Astrocyte (in vitro differentiated cells and primary cell): Measurements from ENCODE around the gene C1orf232. TPM values are rescaled to one million over a fixed set of nuclear protein-coding genes. Genes with fewer than 3 reads are reported as not detected.

Experiments used
- DNase-seq: peaks from one replicate; pipeline ENCODE4 v3.0.0-alpha.2; 2010; ENCODE audit warnings: low read depth
- FAIRE-seq: peaks from 2 replicates; lab custom pipeline; 2011; peaks lifted over from hg19 to GRCh38; lab: Jason Lieb, UNC
- H2AFZ ChIP-seq: 2 replicates; pipeline ENCODE4 v1.6.0; 2012; ENCODE audit warnings: low read depth, low read length, inconsistent platforms
- H3K27ac ChIP-seq: 2 replicates; pipeline ENCODE4 v1.5.1; 2011; ENCODE audit warnings: low read depth, low read length, inconsistent platforms
- H3K27me3 ChIP-seq: 2 replicates; pipeline ENCODE4 v1.6.0; 2011; ENCODE audit warnings: low read length, inconsistent platforms; ENCODE audit not compliant: insufficient read depth
- H3K36me3 ChIP-seq: 2 replicates; pipeline ENCODE4 v1.5.1; 2011; ENCODE audit warnings: low read length, inconsistent platforms; ENCODE audit not compliant: insufficient read depth
- H3K4me1 ChIP-seq: 2 replicates; pipeline ENCODE4 v1.5.1; 2011; ENCODE audit warnings: low read length, inconsistent platforms; ENCODE audit not compliant: insufficient read depth
- H3K4me2 ChIP-seq: 2 replicates; pipeline ENCODE4 v1.6.0; 2012; ENCODE audit warnings: low read length, inconsistent platforms
- H3K4me3 ChIP-seq: 2 replicates; pipeline ENCODE4 v1.5.1; 2011; ENCODE audit warnings: low read depth, mild to moderate bottlenecking, low read length, inconsistent platforms; ENCODE audit not compliant: insufficient read depth
- H3K79me2 ChIP-seq: 2 replicates; pipeline ENCODE4 v1.6.0; 2012; ENCODE audit warnings: mild to moderate bottlenecking, low read length, inconsistent platforms; ENCODE audit not compliant: insufficient read depth
- H3K9ac ChIP-seq: 2 replicates; pipeline ENCODE4 v1.6.0; 2012; ENCODE audit warnings: mild to moderate bottlenecking, low read length, inconsistent platforms
- H3K9me3 ChIP-seq: 2 replicates; pipeline ENCODE4 v1.5.1; 2012; ENCODE audit warnings: low read depth, mild to moderate bottlenecking, low read length, inconsistent platforms; ENCODE audit not compliant: insufficient read depth
- H4K20me1 ChIP-seq: 2 replicates; pipeline ENCODE4 v1.6.0; 2012; ENCODE audit warnings: low read length, inconsistent platforms; ENCODE audit not compliant: insufficient read depth
- H3K27ac Mint-ChIP-seq: one replicate; pipeline ENCODE4 v1.8.0; 2021; ENCODE audit warnings: mild to moderate bottlenecking, mixed read lengths; ENCODE audit not compliant: unreplicated experiment
- H3K27me3 Mint-ChIP-seq: one replicate; pipeline ENCODE4 v1.8.0; 2021; ENCODE audit warnings: low read depth, mixed read lengths; ENCODE audit not compliant: unreplicated experiment
- H3K36me3 Mint-ChIP-seq: one replicate; pipeline ENCODE4 v1.8.0; 2021; ENCODE audit warnings: low read depth, mixed read lengths; ENCODE audit not compliant: unreplicated experiment
- H3K4me1 Mint-ChIP-seq: one replicate; pipeline ENCODE4 v1.8.0; 2021; ENCODE audit warnings: low read depth, mixed read lengths; ENCODE audit not compliant: unreplicated experiment
- H3K4me3 Mint-ChIP-seq: one replicate; pipeline ENCODE4 v1.8.0; 2021; ENCODE audit warnings: mild to moderate bottlenecking, moderate library complexity, mixed read lengths; ENCODE audit not compliant: unreplicated experiment
- H3K9me3 Mint-ChIP-seq: one replicate; pipeline ENCODE4 v1.8.0; 2021; ENCODE audit warnings: mild to moderate bottlenecking, mixed read lengths; ENCODE audit not compliant: unreplicated experiment
- CTCF ChIP-seq: IDR thresholded peaks from 2 replicates; pipeline ENCODE4 v1.5.1; 2011; ENCODE audit warnings: low read depth, mild to moderate bottlenecking, inconsistent platforms, low read length, moderate library complexity; ENCODE audit not compliant: insufficient read depth
- EZH2 ChIP-seq: IDR thresholded peaks from 2 replicates; pipeline ENCODE4 v1.6.1; 2012; ENCODE audit warnings: mild to moderate bottlenecking, low read length, inconsistent platforms; ENCODE audit not compliant: insufficient read depth
- total RNA-seq: library from RNA; stranded (reverse); gene quantifications from 2 replicates; pipeline ENCODE4 v1.2.1, GENCODE V29; 2021

The C1orf232 gene
- total RNA-seq, 1 donor from 2014 or later, result not detected

DNA sequence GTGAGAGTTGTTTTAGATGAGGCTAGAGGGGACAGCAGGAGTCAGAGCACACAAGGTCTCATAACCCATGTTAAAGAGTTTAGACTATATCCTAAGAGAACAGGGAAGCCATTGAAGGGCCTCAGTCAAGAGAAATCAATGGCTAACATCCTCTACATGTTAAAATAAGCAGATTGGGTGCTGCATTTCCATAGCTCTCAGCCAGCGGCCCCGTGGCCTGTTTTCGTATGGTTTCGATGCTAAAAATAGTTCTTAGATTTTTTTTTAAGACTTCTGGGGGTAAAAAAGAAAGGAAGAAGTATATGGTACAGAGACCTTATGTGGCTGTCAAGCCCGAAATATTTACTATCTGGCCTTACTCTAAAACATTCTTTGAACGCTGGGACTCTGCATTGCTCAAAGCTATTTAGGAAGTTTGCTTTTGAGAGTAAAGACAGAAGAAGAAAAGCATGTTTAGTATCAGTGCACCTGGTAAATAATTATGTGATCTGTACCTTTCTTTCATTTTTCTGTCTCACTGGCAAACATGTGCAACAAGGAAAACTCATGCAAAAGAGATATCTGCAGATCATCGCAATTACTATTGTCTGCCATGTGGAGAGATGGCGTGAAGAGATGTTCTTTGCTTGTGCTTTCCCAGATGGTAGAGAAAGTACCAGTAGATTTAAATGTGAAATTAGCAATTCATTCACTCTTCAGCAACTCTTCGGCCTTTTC lies 48.7 kb downstream of the C1orf232 start:
- no peak for FAIRE-seq

DNA sequence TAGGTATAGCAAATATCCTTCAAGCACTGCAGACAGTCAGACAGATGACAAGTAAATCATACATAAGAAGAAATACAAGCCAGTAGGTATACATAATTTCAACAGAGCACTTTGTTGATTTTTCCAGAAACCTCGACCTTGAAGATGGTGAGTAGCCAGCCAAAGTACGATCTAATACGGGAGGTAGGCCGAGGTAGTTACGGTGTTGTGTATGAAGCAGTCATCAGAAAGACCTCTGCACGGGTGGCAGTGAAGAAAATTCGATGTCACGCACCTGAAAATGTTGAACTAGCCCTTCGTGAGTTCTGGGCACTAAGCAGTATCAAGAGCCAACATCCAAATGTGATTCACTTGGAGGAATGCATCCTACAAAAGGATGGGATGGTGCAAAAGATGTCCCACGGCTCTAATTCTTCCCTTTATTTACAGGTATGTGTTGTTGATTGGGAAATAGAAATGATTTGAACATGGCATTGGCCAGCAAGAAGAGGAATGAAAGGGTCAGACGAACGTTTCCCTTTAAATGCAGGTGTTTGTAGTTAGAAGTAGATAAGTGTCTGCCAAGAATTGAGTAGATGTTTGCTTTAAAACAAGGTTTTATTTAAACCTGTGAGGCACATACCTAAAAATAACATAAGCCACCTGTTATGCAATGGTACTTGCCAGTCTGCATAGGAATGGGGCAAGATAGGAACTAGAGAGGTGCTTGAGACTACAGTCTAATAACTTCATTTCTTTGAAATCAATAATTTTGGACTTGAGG lies 54.4 kb downstream of the C1orf232 start:
- H3K4me1 Mint-ChIP-seq, result peaks cover 7% of the 10 kb centered on the region
- H3K9me3 Mint-ChIP-seq, result no peaks in the 10 kb centered on the region
- Histone ChIP-seq H3K79me2 (peaks cover 14% of the 10 kb centered on the region), H3K4me3 (no peak overlapping the region), H3K9ac (no peak overlapping the region), H3K4me1 (peaks cover 13% of the 10 kb centered on the region), H3K27ac (no peak overlapping the region), H3K9me3 (no peaks in the 10 kb centered on the region), H3K4me2 (no peak overlapping the region), H3K36me3 (no peaks in the 10 kb centered on the region), H4K20me1 (no peaks in the 10 kb centered on the region), H3K27me3 (no peaks in the 10 kb centered on the region), H2AFZ (no peak overlapping the region)
- FAIRE-seq (no peak), DNase-seq (no peak)
- no peaks in the 10 kb centered on the region for H3K27me3 Mint-ChIP-seq
- H3K36me3 Mint-ChIP-seq, result no peaks in the 10 kb centered on the region
- TF ChIP-seq CTCF, result no peak
- no peak for TF ChIP-seq EZH2
- no peak overlapping the region for H3K4me3 Mint-ChIP-seq
- H3K27ac Mint-ChIP-seq, result no peak overlapping the region

More for the DNA sequence above, 48.7 kb downstream of the C1orf232 start:
- peaks cover 3% of the 10 kb centered on the region for H3K36me3 Mint-ChIP-seq
- Histone ChIP-seq H3K9ac (no peak overlapping the region), H4K20me1 (no peaks in the 10 kb centered on the region), H3K27ac (no peak overlapping the region), H3K4me3 (no peak overlapping the region), H3K9me3 (no peaks in the 10 kb centered on the region), H3K4me2 (no peak overlapping the region), H3K79me2 (no peaks in the 10 kb centered on the region), H3K4me1 (peaks cover 9% of the 10 kb centered on the region), H2AFZ (no peak overlapping the region), H3K36me3 (peaks cover 4% of the 10 kb centered on the region), H3K27me3 (no peaks in the 10 kb centered on the region)
- no peaks in the 10 kb centered on the region for H3K9me3 Mint-ChIP-seq
- H3K27me3 Mint-ChIP-seq, result no peaks in the 10 kb centered on the region
- no peak overlapping the region for H3K4me3 Mint-ChIP-seq
- TF ChIP-seq CTCF (no peak), EZH2 (no peak)
- H3K4me1 Mint-ChIP-seq, result peaks cover 8% of the 10 kb centered on the region
- no peak for DNase-seq
- H3K27ac Mint-ChIP-seq, result no peak overlapping the region

Other genes starting within 250 kb of the C1orf232 start
- gene PAFAH2, start 170.9 kb downstream of the C1orf232 start, total RNA-seq, result 13.6 and 14.1 TPM in 2 replicates
- 26.4 and 39.9 TPM in 2 replicates for gene EXTL1, start 147.2 kb downstream of the C1orf232 start, total RNA-seq
- gene SLC30A2, start 122.8 kb downstream of the C1orf232 start, total RNA-seq, result not detected in 2 replicates
- gene TRIM63, start 101.3 kb downstream of the C1orf232 start, total RNA-seq, result not detected in 2 replicates
- gene PDIK1L, start 57.1 kb downstream of the C1orf232 start, total RNA-seq, result 3.1 and 3.4 TPM in 2 replicates
- 0.70 and 0.77 TPM in 2 replicates for gene FAM110D, start 9.9 kb downstream of the C1orf232 start, total RNA-seq
- 34.4 and 37.6 TPM in 2 replicates for gene ZNF593, start 945 bp upstream of the C1orf232 start, total RNA-seq
- gene ZNF593OS, start 2.9 kb upstream of the C1orf232 start, total RNA-seq, result not detected in 2 replicates
- gene CNKSR1, start 8.5 kb upstream of the C1orf232 start, total RNA-seq, result 4.2 and 5.0 TPM in 2 replicates
- not detected in 2 replicates for gene CATSPER4, start 21.6 kb upstream of the C1orf232 start, total RNA-seq
- gene CEP85, start 65.2 kb upstream of the C1orf232 start, total RNA-seq, result 10.2 and 10.5 TPM in 2 replicates
- 301 and 324 TPM in 2 replicates for gene SH3BGRL3, start 111.1 kb upstream of the C1orf232 start, total RNA-seq
- 12.8 and 13.7 TPM in 2 replicates for gene UBXN11, start 137.7 kb upstream of the C1orf232 start, total RNA-seq
- gene CD52, start 149.0 kb upstream of the C1orf232 start, total RNA-seq, result 1.9 TPM in 1 of 2 replicates, not detected in the other
- 1.8 and 5.3 TPM in 2 replicates for gene CRYBG2, start 185.2 kb upstream of the C1orf232 start, total RNA-seq
- gene ZNF683, start 203.8 kb upstream of the C1orf232 start, total RNA-seq, result not detected in 2 replicates
- gene LIN28A, start 241.9 kb upstream of the C1orf232 start, total RNA-seq, result 16.7 and 43.7 TPM in 2 replicates